GM15510 (cell line): ENCODE measurements around the gene PTPRZ1.

Experiments
- POLR2A ChIP-seq: IDR thresholded peaks from 3 replicates; pipeline ENCODE4 v1.6.1; 2011; ENCODE audit warnings: borderline replicate concordance; ENCODE audit not compliant: insufficient read length; ENCODE audit errors: extremely low read depth

Gene PTPRZ1

DNA sequence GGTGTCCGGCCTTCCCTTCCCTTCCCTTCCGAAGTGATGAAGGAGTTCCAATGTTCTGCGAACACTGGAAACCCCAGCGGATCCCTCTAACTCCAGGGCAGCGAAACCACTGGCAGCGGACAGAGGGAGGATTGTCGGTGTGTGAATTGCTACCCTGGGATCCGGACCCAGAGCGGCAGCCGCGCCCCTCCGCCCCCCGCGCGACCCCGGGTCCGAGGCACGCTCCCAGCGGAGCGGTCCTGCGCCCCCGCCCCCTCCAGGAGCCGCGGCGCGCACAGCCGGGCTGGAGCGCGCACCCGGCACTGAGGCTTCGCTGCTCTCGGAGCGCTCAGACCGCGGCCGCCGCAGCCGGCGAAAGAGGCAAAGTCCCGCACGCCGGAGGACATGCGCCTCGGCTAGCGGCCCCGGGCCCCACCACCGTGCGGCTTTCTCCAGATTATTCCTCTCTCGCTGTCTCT lies at the start of gene PTPRZ1:
PTPRZ1 (plus strand) TSS at position 331 of the 458 bp plus-strand sequence. CDS start 339 bp downstream, outside the sequence.
- no peak for TF ChIP-seq POLR2A

- no peak for TF ChIP-seq POLR2A
These were observed 48.7 kb upstream of the PTPRZ1 start for GRCh38 chr7:121824276-121824675.

GRCh38 chr7:121831351-121831750 lies 41.6 kb upstream of the PTPRZ1 start:
- TF ChIP-seq POLR2A: no peak

GRCh38 chr7:121831801-121832200 lies 41.2 kb upstream of the PTPRZ1 start:
- no peak for TF ChIP-seq POLR2A

DNA sequence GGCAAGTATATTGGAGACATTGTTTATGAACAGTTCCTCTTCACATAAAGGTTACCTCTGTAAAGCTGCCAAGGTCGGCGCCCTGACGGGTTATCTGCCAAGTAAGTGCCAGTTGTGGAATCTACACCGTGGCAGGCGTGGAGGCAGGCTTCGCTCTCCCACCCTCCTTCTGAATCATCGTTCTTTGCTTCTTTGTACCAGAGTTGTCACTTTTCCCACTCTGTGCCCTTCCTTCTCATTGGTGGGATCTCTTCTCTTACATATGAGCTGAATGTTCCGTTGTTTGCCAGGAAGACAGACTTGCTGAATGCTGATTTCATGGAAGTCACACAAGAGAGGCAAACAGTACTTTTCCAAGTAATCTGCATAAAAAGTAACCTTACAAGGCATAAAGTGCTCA lies 40.6 kb upstream of the PTPRZ1 start:
- no peak for TF ChIP-seq POLR2A

DNA sequence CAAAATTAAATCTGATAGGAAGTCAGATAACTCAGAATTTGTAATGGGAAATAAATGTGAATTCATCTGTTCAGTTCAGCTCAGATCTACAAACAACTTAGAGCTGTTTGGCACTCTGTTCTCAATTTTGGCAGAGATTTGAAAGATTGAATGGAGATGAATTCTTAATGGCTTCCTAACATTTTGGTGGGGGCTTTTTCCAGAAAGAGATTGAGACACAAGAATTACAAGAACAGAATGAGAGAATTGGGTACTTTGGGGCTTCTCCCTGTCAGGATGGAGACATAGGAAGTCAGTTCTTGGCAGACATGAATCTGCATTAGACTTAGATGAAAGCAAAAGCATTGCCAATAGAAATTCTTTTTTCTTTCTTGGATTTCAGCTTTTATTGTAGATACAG lies 39.0 kb upstream of the PTPRZ1 start:
- no peak for TF ChIP-seq POLR2A

DNA sequence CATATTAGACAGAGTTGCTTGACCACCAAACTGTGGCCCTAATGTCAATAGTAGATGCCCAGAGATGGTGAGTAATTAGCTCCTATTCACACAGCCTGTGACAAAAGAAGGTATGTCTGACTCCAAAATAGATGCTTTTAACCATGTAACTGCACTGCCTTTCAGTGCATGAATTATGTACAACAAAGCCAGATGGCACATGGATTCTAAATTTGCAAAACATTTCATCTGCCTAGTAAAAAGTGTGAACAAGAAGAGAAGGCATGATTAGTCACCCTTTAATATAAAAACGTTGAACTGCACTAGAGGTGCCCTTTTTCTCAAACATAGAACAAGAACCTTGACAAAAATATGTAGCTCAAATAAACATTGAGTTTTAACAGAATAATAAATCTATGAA lies 35.5 kb upstream of the PTPRZ1 start:
- TF ChIP-seq POLR2A: no peak

GRCh38 chr7:121847041-121847440 lies 25.9 kb upstream of the PTPRZ1 start:
- TF ChIP-seq POLR2A: no peak

GRCh38 chr7:121853307-121853706 lies 19.7 kb upstream of the PTPRZ1 start:
- TF ChIP-seq POLR2A: no peak

GRCh38 chr7:121860953-121861352 lies 12.0 kb upstream of the PTPRZ1 start:
- TF ChIP-seq POLR2A: no peak

- TF ChIP-seq POLR2A: no peak
These were observed 10.4 kb upstream of the PTPRZ1 start for GRCh38 chr7:121862591-121862990.

DNA sequence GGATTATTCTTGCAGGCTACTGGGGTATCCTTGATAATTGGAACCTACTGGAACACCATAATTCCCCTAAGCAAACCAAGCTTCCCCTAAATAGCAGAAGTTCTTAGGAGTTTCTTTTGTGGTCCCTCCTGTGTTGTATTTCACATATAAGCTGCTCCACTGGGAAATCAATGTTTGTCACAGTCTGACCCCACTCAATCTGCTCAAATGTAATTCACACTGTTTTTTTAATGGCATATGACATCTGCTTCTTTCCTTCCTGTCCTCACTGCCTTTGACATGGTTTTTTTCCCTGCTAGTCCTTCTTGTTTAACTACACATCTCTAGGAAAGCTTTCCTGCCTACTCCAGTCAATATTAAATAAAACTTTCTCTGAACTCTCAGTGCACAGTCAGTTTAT lies 1.8 kb upstream of the PTPRZ1 start:
- no peak for TF ChIP-seq POLR2A

GRCh38 chr7:121873289-121874194 lies 581 bp downstream of the PTPRZ1 start:
- TF ChIP-seq POLR2A: no peak

DNA sequence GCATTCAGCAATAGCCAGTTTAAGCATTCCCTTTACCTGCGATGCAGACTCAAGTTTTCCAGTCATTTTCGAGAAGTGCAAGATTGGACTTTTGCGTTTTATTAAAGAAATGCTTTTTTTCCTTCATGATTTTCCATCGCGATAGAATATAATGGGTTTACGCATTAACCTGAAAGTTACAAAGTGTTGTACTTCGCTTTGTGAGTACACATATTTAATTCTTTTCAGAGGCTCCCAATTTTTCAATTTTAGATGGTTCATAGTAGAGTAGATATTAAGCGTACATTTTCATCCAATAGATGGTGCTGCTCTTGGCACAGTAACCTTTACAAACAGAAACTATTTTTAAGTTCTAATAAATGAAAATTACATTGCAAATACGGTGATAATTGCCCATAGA lies 1.3 kb downstream of the PTPRZ1 start:
- no peak for TF ChIP-seq POLR2A

DNA sequence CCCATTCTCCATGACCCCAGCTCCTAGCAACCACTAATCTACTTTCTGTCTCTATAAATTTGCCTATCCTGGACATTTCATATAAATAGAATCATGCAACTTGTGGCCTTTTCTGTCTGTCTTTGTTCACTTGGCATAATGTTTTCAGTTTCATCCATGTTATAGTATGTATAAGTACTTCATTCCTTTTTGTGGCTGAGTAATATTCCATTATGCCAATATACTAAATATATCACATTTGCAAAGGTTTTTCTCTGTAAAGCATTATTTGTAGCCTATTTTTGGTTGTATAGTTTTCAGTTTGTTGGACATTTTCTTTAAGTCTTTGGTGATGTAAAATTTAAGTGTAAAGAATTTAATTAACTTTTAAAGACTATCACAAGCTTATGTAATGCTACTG lies 2.2 kb downstream of the PTPRZ1 start:
- TF ChIP-seq POLR2A: no peak
